SU-DHL-6 (cell line): ENCODE results near the gene SLC6A12.

Experiments
- CTCF ChIP-seq: fragments of 200-600 bp; sonication (generic); IDR thresholded peaks from one replicate; pipeline ENCODE4 v1.5.1; 2017; ENCODE audit warnings: antibody characterized with exemption, mild to moderate bottlenecking, low read length, moderate library complexity; ENCODE audit not compliant: insufficient read depth, poor library complexity, severe bottlenecking
- EZH2phosphoT487 ChIP-seq: fragments of 200-600 bp; sonication (generic), shearing (Covaris generic); conservative IDR thresholded peaks from 2 replicates; pipeline ENCODE4 v1.6.1; 2018; ENCODE audit warnings: mild to moderate bottlenecking, antibody characterized with exemption, low read length, moderate library complexity, mixed read lengths

- TF ChIP-seq CTCF (no peak), EZH2phosphoT487 (no peak)
Observed at GRCh38 chr12:147242-147641, 66.7 kb downstream of the SLC6A12 start.
